CD4-positive, alpha-beta T cell treated with Interleukin-6 for 4 hours (primary cell): ENCODE results near the gene HYAL2.

Experiments used
- DNase-seq: peaks from one replicate; pipeline ENCODE4 v3.0.0-alpha.2; 2020; ENCODE audit warnings: mixed read lengths

Gene HYAL2

GRCh38 chr3:50268703-50269451 lies 53.7 kb downstream of the HYAL2 start, which contains the start of gene SEMA3B:
Gene SEMA3B (plus strand): TSS chr3:50269147. CDS start chr3:50269241, 94 bp downstream.
- DNase-seq, result no peak

- DNase-seq, result no peak
Measured at GRCh38 chr3:50268276-50268675, 54.3 kb downstream of the HYAL2 start.
